Mesenchymal stem cell (in vitro differentiated cells and primary cell): ENCODE data around the gene ZNF169.
"Not testable (repeated sequence)": the region's sequence is repeated elsewhere in the genome, so short reads cannot be mapped to it uniquely, and the experiment has no call there.

Source experiments
- DNase-seq: peaks from one replicate; pipeline ENCODE4 v3.0.0-alpha.2; 2013
- H2AFZ ChIP-seq: one replicate; pipeline ENCODE4 v1.6.1; 2013; ENCODE audit warnings: low read depth, mild to moderate bottlenecking, control low read depth, inconsistent platforms, low read length, moderate library complexity
- H2AK5ac ChIP-seq: 2 replicates; pipeline ENCODE4 v1.6.1; 2013; ENCODE audit warnings: low read length, moderate library complexity, mild to moderate bottlenecking, inconsistent platforms; ENCODE audit not compliant: severe bottlenecking
- H2BK120ac ChIP-seq: one replicate; pipeline ENCODE4 v1.6.1; 2013; ENCODE audit warnings: low read depth, mild to moderate bottlenecking, inconsistent platforms, low read length, moderate library complexity
- H2BK12ac ChIP-seq, 2 experiments: one replicate each; pipeline ENCODE4 v1.6.1; 2013; ENCODE audit warnings: inconsistent platforms in 2 of 2, low read length in 2 of 2, mild to moderate bottlenecking in 2 of 2, moderate library complexity in 2 of 2, control low read depth in 1 of 2
- H2BK15ac ChIP-seq: one replicate; pipeline ENCODE4 v1.6.1; 2013; ENCODE audit warnings: mild to moderate bottlenecking, low read depth, inconsistent platforms; ENCODE audit not compliant: poor library complexity, severe bottlenecking
- H2BK5ac ChIP-seq: 2 replicates; pipeline ENCODE4 v1.6.1; 2013; ENCODE audit warnings: low read depth, mild to moderate bottlenecking, low read length, control low read depth, inconsistent platforms; ENCODE audit not compliant: poor library complexity, severe bottlenecking
- H3K14ac ChIP-seq, 2 experiments: one replicate each; pipeline ENCODE4 v1.6.1; 2013; ENCODE audit warnings: inconsistent platforms in 2 of 2, low read length in 2 of 2, control low read depth in 1 of 2, mild to moderate bottlenecking in 1 of 2, moderate library complexity in 1 of 2
- H3K18ac ChIP-seq, 2 experiments: one replicate each; pipeline ENCODE4 v1.6.1; 2013; ENCODE audit warnings: inconsistent platforms in 2 of 2, low read length in 2 of 2, control low read depth in 1 of 2, low read depth in 1 of 2, mild to moderate bottlenecking in 1 of 2
- H3K23ac ChIP-seq, 2 experiments: one replicate each; pipeline ENCODE4 v1.6.1; 2013; ENCODE audit warnings: inconsistent platforms in 2 of 2, low read length in 2 of 2, mild to moderate bottlenecking in 2 of 2, moderate library complexity in 2 of 2, control low read depth in 1 of 2
- H3K27ac ChIP-seq: 2 replicates; pipeline ENCODE4 v1.5.1; 2013; ENCODE audit warnings: mild to moderate bottlenecking, moderate library complexity, low read length, control low read depth, inconsistent platforms; ENCODE audit not compliant: poor library complexity, severe bottlenecking
- H3K27me3 ChIP-seq, 2 experiments: 2 replicates each; pipeline versions ENCODE4 v1.6.1 to v1.7.0; 2013; ENCODE audit warnings: low read length in 2 of 2, mild to moderate bottlenecking in 2 of 2, moderate library complexity in 2 of 2, control low read depth in 1 of 2, inconsistent platforms in 1 of 2; ENCODE audit not compliant: control insufficient read depth in 1 of 2, insufficient read depth in 1 of 2
- H3K36me3 ChIP-seq, 2 experiments: 2 replicates each; pipeline versions ENCODE4 v1.6.1 to v1.7.0; 2013; ENCODE audit warnings: low read length in 2 of 2, control low read depth in 1 of 2, inconsistent platforms in 1 of 2, low read depth in 1 of 2, mild to moderate bottlenecking in 1 of 2; ENCODE audit not compliant: insufficient read depth in 2 of 2, control insufficient read depth in 1 of 2
- H3K4ac ChIP-seq, 2 experiments: one replicate each; pipeline ENCODE4 v1.6.1; 2013; ENCODE audit warnings: inconsistent platforms in 2 of 2, low read length in 2 of 2, mild to moderate bottlenecking in 2 of 2, moderate library complexity in 2 of 2, control low read depth in 1 of 2, low read depth in 1 of 2
- H3K4me1 ChIP-seq: 2 replicates; pipeline ENCODE4 v1.6.1; 2013; ENCODE audit warnings: low read depth, low read length, control low read depth; ENCODE audit not compliant: control insufficient read depth, insufficient read depth
- H3K4me2 ChIP-seq: 2 replicates; pipeline ENCODE4 v1.6.1; 2013; ENCODE audit warnings: low read length, mild to moderate bottlenecking, inconsistent platforms; ENCODE audit not compliant: poor library complexity, severe bottlenecking
- H3K4me3 ChIP-seq, 2 experiments: 2 replicates each; pipeline versions ENCODE4 v1.5.1 to v1.7.0; 2013; ENCODE audit warnings: low read length in 2 of 2, mild to moderate bottlenecking in 2 of 2, control low read depth in 1 of 2, low read depth in 1 of 2; ENCODE audit not compliant: insufficient read depth in 1 of 2
- H3K79me1 ChIP-seq: replicated peaks from 2 replicates; pipeline ENCODE4 v1.6.1; 2013; ENCODE audit warnings: mild to moderate bottlenecking, control low read depth, low read length, inconsistent platforms; ENCODE audit not compliant: poor library complexity, severe bottlenecking
- H3K9ac ChIP-seq: 2 replicates; pipeline ENCODE4 v1.7.0; 2013; ENCODE audit warnings: mild to moderate bottlenecking, low read length, moderate library complexity
- H3K9me3 ChIP-seq: 2 replicates; pipeline ENCODE4 v1.7.0; 2013; ENCODE audit warnings: mild to moderate bottlenecking, low read length; ENCODE audit not compliant: control insufficient read depth
- H4K8ac ChIP-seq: one replicate; pipeline ENCODE4 v1.6.1; 2013; ENCODE audit warnings: inconsistent platforms, mild to moderate bottlenecking, low read length, moderate library complexity
- H4K91ac ChIP-seq: one replicate; pipeline ENCODE4 v1.6.1; 2013; ENCODE audit warnings: mild to moderate bottlenecking, low read length, inconsistent platforms
- WGBS: methylation state at CpG from one replicate; pipeline ENCODE4 v1.1.7; 2013; ENCODE audit warnings: mixed read lengths; 5-methylcytosine and 5-hydroxymethylcytosine counted together

The ZNF169 gene

GRCh38 chr9:94338723-94339122 is 79.6 kb downstream of the ZNF169 start:
- not testable (repeated sequence) for H2BK12ac ChIP-seq, H4K8ac ChIP-seq, H2BK5ac ChIP-seq, H3K27ac ChIP-seq, H3K18ac ChIP-seq, H2BK120ac ChIP-seq, H3K9me3 ChIP-seq, H3K4me2 ChIP-seq, H2AFZ ChIP-seq, H3K14ac ChIP-seq, H2BK15ac ChIP-seq, DNase-seq, H3K4me3 ChIP-seq, H3K27me3 ChIP-seq, H3K79me1 ChIP-seq, H4K91ac ChIP-seq, H3K4me1 ChIP-seq, H3K36me3 ChIP-seq, H2AK5ac ChIP-seq, H3K9ac ChIP-seq, H3K4ac ChIP-seq, H3K23ac ChIP-seq
- WGBS: 61% methylated on average over 3 of the region's 7 CpGs

- not testable (repeated sequence) for H4K8ac ChIP-seq, DNase-seq, H2BK15ac ChIP-seq, H2BK120ac ChIP-seq, H3K36me3 ChIP-seq, H3K9ac ChIP-seq, H4K91ac ChIP-seq, H3K4me2 ChIP-seq, H3K79me1 ChIP-seq, H3K27me3 ChIP-seq, H3K9me3 ChIP-seq, H3K23ac ChIP-seq, H2AK5ac ChIP-seq, H3K4me1 ChIP-seq, H2AFZ ChIP-seq, H3K18ac ChIP-seq, H3K14ac ChIP-seq, H2BK12ac ChIP-seq, H3K27ac ChIP-seq, H2BK5ac ChIP-seq, H3K4me3 ChIP-seq, H3K4ac ChIP-seq
- 70% methylated on average over 2 of the region's 6 CpGs for WGBS
Observed at GRCh38 chr9:94339657-94340056, 80.6 kb downstream of the ZNF169 start.

GRCh38 chr9:94340750-94341149 is 81.7 kb downstream of the ZNF169 start:
- not testable (repeated sequence) for H3K27me3 ChIP-seq, H3K4me3 ChIP-seq, H3K4ac ChIP-seq, H3K23ac ChIP-seq, H2BK120ac ChIP-seq, H3K4me2 ChIP-seq, H3K27ac ChIP-seq, H3K9me3 ChIP-seq, H3K79me1 ChIP-seq, H3K9ac ChIP-seq, H2BK12ac ChIP-seq, H4K8ac ChIP-seq, H2AK5ac ChIP-seq, H2BK5ac ChIP-seq, H3K36me3 ChIP-seq, H3K18ac ChIP-seq, H2AFZ ChIP-seq, H2BK15ac ChIP-seq, DNase-seq, H4K91ac ChIP-seq, H3K4me1 ChIP-seq, H3K14ac ChIP-seq
- WGBS: no CpG with 5 or more reads among the region's 6 CpGs

GRCh38 chr9:94341703-94342102 is 82.6 kb downstream of the ZNF169 start:
- H3K79me1 ChIP-seq, H3K27ac ChIP-seq, H3K27me3 ChIP-seq: not testable (repeated sequence)

More at GRCh38 chr9:94341703-94342102, 82.6 kb downstream of the ZNF169 start:
- H4K8ac ChIP-seq, H2BK120ac ChIP-seq, DNase-seq, H4K91ac ChIP-seq, H2BK15ac ChIP-seq, H3K4ac ChIP-seq, H2BK12ac ChIP-seq, H3K4me1 ChIP-seq, H3K4me3 ChIP-seq, H3K14ac ChIP-seq, H2BK5ac ChIP-seq, H2AK5ac ChIP-seq, H3K9me3 ChIP-seq, H3K9ac ChIP-seq, H2AFZ ChIP-seq, H3K36me3 ChIP-seq, H3K23ac ChIP-seq, H3K18ac ChIP-seq, H3K4me2 ChIP-seq: not testable (repeated sequence)
- no CpG with 5 or more reads among the region's 2 CpGs for WGBS
